HG03060 (cell line): ENCODE results near the gene CUX1.
"Not testable (repeated sequence)": the region's sequence is repeated elsewhere in the genome, so short reads cannot be mapped to it uniquely, and the experiment has no call there.

ENCODE experiments used
- ATAC-seq: cut with Tn5 transposase; IDR thresholded peaks from one replicate; pipeline ENCODE4 v1.9.1; 2021; ENCODE audit warnings: low read depth, moderate number of reproducible peaks; ENCODE audit not compliant: unreplicated experiment

The CUX1 gene

GRCh38 chr7:101911800-101912715 lies 94.6 kb downstream of the CUX1 start:
- ATAC-seq: no peak

DNA sequence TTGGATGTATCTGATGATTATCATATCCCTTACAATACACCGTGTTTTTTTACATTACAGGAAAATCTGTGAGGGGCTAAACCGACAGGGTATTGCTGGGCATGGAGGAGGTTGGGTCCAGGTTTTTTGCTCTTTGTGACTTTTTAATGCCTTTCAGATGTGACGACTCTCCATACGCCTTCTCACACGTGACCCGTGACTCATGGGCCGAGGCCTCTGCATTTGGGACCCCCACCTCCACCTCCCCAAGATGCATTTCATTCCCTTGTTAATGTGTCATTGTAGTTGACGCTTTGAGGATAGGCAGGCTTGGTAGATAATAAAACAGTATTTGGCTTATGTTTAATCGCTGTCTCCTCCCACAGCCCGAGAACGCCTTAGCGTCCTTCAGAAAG lies 95.3 kb downstream of the CUX1 start:
- ATAC-seq: no peak

- ATAC-seq: no peak
Observed at GRCh38 chr7:101913247-101913721, 95.9 kb downstream of the CUX1 start.

DNA sequence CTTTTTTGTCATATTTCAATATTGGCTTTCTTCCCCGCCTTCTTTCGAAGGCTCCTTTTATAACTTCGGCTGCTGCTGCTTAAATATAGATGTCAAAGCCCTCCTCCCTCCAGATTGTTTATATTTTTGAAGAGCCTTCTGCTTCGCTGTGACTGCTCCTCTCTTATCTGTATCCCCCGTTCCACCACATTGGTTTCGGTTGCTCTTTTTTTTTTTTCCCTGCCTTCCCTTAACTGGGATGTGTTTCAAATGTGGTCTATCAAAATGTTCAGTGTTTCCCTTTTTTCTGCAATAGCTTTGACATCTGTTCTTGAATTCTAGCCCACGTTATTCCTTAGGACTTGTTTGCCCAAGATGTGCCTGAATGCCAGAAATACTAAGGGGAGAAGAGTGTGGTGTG lies 96.4 kb downstream of the CUX1 start:
- no peak for ATAC-seq

DNA sequence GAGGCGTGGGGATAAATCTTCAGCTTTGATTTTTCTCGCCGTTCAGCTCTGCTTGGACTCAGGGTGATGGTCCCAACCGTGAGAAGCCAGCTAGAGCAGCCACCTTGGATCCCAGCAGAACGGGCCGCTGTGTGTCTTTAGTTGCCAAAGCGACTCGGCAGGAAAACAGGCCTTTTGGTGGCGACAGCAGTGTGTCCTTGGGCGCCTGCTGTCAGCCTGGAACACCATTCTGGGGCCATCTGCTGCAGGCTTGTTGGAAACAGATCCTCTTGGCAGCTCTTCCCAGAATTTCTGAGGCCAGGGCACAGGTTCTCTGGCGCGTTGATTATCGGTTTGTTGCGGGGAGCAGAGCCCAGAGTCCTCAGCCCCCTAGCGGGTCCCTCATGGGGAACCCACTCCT lies 97.6 kb downstream of the CUX1 start:
- no peak for ATAC-seq

DNA sequence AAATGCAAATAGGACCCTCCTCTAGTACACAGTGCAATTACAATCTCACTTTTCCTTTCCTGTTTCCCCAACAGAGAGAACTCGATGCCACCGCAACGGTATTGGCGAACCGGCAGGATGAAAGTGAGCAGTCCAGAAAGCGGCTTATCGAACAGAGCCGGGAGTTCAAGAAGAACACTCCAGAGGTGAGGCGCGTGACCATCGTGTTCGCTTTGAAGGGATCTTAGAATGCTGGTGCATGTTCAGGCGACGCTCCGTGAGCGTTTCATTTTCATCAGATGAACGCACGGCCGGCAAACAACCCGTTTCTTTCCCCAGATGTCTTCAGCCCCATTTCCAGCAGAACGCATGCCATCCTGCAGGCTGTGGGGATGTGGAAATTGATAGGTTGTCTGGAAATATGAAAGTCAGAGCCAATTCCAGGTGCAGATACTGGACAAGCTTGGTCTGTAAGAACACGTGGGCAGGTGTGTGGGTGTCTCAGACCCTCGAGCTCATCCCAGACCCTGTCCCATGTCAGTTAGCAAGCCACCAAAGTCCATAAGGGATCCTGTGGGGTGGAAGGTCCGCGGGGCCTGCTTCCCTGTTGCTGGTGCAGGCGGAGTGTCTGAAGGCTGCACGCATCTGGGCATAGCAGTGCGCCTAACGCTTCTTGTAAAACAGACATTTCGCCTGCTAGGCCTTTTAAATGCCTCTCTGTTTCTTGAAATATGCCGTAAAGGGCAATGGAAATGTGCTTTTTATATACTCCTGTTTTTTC lies 98.8 kb downstream of the CUX1 start:
- ATAC-seq: no peak

DNA sequence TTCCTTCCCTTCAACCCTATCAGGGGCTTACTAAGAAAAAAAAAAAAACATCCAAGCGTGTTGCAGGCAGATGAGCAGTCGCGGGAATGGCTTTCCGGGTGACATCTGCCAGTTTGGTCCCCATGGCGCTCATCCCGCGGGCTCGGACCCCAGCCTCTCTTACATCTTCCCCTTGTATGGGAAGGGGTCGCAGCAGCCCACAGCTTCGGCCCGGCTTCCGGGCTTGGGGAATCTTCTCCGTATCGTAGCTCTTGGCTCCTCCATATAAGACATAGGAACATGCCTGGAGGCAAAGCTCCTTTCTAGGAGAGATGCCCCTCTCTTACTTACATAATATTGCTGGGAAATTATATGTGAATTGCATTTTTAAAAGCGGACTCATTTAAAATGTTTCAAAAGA lies 99.5 kb downstream of the CUX1 start:
- no peak for ATAC-seq

GRCh38 chr7:101917566-101917965 lies 100.1 kb downstream of the CUX1 start:
- ATAC-seq: no peak

GRCh38 chr7:101918426-101918825 lies 101.0 kb downstream of the CUX1 start:
- no peak for ATAC-seq

- no peak for ATAC-seq
Observed at GRCh38 chr7:101919363-101920115, 102.1 kb downstream of the CUX1 start.

GRCh38 chr7:101921061-101921460 lies 103.6 kb downstream of the CUX1 start:
- ATAC-seq: no peak

DNA sequence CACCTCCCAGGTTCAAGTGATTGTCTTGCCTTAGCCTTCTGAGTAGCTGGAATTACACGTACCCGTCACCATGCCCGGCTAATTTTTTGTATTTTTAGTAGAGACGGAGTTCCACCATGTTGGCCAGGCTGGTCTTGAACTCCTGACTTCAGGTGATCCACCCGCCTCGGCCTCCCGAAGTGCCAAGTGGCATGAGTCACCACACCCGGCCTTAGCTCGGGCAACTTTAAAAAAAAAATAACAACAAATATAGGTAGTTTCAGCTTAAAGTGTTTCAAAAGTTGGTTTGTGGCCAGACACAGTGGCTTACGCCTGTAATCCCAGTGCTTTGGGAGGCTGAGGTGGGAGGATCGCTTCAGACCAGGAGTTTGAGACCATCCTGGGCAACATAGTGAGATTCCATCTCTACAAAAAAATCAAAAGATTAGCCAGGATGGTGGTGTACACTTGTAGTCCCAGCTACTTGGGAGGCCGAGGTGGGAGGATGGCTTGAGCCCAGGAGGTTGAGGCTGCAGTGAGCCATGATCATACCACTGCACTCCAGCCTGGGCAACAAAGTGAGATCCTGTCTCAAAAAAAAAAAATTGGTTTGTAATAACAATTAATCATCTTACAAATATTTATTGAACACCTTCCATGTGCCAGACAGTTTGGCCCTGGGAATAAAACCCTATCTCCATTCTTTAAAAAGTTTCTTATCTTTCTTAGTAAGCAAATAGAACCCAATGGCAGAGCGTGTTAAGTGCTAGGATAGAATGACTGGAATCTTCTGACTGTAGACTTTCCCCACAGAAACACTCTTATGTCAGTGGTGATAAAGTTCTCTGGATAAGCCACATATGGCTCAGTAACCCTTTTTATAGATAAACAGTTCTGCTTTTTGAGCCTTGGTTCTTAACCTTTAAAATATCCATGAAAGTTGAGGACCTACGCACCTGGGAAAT lies 104.4 kb downstream of the CUX1 start:
- not testable (repeated sequence) for ATAC-seq

- no peak for ATAC-seq
Observed at GRCh38 chr7:101922631-101923601, 105.5 kb downstream of the CUX1 start.

DNA sequence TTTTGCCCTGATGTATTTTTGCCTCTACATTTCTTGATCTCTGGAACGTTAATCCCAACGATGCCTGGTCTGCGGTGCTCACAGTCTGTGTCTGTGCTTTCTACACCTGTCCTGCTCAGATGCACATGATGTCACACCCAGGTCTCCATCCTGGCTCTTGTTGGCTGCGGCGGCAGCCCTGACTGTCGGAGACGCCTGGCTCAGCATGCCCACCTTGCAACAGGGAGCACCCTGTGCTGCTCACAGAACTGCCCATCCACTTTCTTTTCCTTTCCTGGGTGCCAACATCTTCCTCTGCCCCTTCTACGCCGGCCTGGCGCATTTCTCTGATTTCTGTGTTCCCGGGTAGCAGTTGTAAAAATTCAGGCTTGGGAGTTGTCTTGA lies 106.2 kb downstream of the CUX1 start:
- ATAC-seq: no peak

DNA sequence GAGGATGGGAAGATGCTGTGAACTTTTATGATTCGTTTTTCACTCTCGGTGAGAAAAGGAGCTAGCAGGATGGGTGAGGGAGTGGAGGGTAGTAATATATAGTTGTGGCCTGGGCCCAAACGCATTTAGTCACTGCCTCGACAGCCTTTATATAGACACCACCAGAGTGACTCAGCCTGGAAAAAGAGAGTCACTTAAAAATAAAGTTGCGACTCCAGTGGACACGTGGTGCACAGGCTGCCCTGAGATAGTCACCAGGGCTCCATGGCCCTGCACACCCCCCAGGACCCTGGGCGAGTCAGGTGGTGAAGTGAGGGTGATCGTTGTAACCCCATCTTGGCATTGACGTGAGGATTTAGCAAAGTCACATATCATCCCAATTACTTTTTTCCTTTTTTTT lies 106.7 kb downstream of the CUX1 start:
- no peak for ATAC-seq

DNA sequence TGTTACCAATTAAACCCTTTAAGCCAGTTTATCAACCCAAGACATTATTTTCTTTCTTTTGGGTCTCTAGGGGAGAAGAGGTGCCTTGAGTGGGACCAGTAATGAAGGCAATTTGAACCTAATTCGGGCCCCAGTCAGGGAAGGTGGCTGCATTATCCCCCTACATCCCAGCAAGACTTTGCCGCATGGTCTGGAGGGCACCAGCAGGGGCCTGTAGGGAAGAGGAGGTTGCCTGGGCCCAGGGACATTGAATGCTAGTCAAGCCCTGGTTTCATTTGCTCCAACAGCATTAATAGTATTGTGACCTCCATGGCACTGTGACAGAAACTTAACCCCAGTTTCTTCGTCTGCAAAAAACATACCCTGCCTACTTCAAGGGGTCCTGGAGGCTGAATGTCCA lies 108.8 kb downstream of the CUX1 start:
- ATAC-seq: no peak

- no peak for ATAC-seq
Observed at GRCh38 chr7:101927389-101927788, 110.0 kb downstream of the CUX1 start.

GRCh38 chr7:101927802-101928201 lies 110.4 kb downstream of the CUX1 start:
- ATAC-seq: no peak

- no peak for ATAC-seq
Observed at GRCh38 chr7:101929256-101929655, 111.8 kb downstream of the CUX1 start.
